ENCODE measurements around the gene ICOS.

Gene ICOS

DNA sequence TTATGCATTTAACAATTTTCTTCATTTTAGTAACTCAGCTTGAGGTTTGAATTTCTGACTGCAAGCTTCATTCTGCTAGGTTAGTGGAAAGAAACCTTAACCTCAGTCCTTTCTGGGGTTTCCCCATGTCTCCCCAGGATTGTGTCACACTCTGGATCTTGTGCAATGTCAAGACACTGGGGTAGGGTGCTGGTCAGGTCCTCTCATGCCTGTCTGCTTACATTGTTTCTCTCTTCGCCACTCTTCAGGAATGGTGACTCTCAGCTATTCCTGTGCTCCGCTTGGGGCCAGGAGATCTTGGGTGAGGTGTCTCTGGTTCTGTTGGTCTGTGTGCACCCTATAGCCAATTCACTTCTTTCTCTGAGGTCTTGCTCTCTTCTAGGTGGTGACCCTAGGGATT is 45.1 kb upstream of the ICOS start:
- no peak overlapping the region for H3K27ac ChIP-seq
- H3K4me2 ChIP-seq (ENCODE audit: low read length) = no peak overlapping the region
- no peaks in the 10 kb centered on the region for H3K79me2 ChIP-seq
- H2AFZ ChIP-seq = no peak overlapping the region
- H3K27me3 ChIP-seq (ENCODE audit: control insufficient read depth, insufficient read depth, low read length) = no peaks in the 10 kb centered on the region
- no peak overlapping the region for H3K4me3 ChIP-seq (ENCODE audit: low read depth, low read length)
- no peak overlapping the region for H3K9ac ChIP-seq
- no peaks in the 10 kb centered on the region for H3K36me3 ChIP-seq (ENCODE audit: control insufficient read depth, insufficient read depth, low read length)
- no peaks in the 10 kb centered on the region for H3K4me1 ChIP-seq
- H3K9me3 ChIP-seq (ENCODE audit: control insufficient read depth, low read length) = no peaks in the 10 kb centered on the region
- no peak for TF ChIP-seq CTCF (IDR thresholded peaks at IDR 0.05)

DNA sequence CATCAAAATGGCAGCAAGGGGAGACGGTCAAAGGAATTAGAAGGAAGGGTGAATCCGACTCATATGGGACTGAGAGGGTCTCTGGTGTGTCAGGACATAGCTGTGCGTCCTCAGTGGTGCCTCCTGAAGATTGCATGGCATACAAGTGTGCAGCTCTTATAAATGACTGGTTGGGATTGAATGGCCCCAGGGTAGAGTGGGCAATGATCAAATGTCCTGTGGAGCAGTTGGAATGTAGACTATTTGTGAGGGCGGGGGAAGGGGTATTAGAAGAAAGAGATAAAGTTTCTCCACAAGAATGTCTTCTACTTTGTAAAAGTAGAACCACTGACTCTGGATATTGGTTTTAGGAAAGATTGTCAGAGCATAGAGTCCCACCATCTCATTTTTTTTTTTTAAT is 44.4 kb upstream of the ICOS start:
- no peak overlapping the region for H3K9ac ChIP-seq
- H3K4me2 ChIP-seq (ENCODE audit: low read length) = no peak overlapping the region
- no peaks in the 10 kb centered on the region for H3K79me2 ChIP-seq
- H3K9me3 ChIP-seq (ENCODE audit: control insufficient read depth, low read length) = no peaks in the 10 kb centered on the region
- no peaks in the 10 kb centered on the region for H3K36me3 ChIP-seq (ENCODE audit: control insufficient read depth, insufficient read depth, low read length)
- H3K4me1 ChIP-seq = no peaks in the 10 kb centered on the region
- H2AFZ ChIP-seq = no peak overlapping the region
- H3K27me3 ChIP-seq (ENCODE audit: control insufficient read depth, insufficient read depth, low read length) = no peaks in the 10 kb centered on the region
- no peak for TF ChIP-seq CTCF (IDR thresholded peaks at IDR 0.05)
- H3K27ac ChIP-seq = no peak overlapping the region
- H3K4me3 ChIP-seq (ENCODE audit: low read depth, low read length) = no peak overlapping the region

- Histone ChIP-seq H2AFZ (no peak overlapping the region), H3K4me1 (no peaks in the 10 kb centered on the region), H3K27ac (no peak overlapping the region), H3K36me3 (ENCODE audit: control insufficient read depth, insufficient read depth, low read length) (no peaks in the 10 kb centered on the region), H3K79me2 (no peaks in the 10 kb centered on the region), H3K4me3 (ENCODE audit: low read depth, low read length) (no peak overlapping the region), H3K27me3 (ENCODE audit: control insufficient read depth, insufficient read depth, low read length) (no peaks in the 10 kb centered on the region), H3K9me3 (ENCODE audit: control insufficient read depth, low read length) (no peaks in the 10 kb centered on the region), H3K9ac (no peak overlapping the region), H3K4me2 (ENCODE audit: low read length) (no peak overlapping the region)
- no peak for TF ChIP-seq CTCF (IDR thresholded peaks at IDR 0.05)
Observed at GRCh38 chr2:203893401-203893800, 43.2 kb upstream of the ICOS start.

- Histone ChIP-seq H3K9ac (no peak overlapping the region), H3K4me2 (ENCODE audit: low read length) (no peak overlapping the region), H2AFZ (no peak overlapping the region), H3K9me3 (ENCODE audit: control insufficient read depth, low read length) (no peaks in the 10 kb centered on the region), H3K27ac (no peak overlapping the region), H3K27me3 (ENCODE audit: control insufficient read depth, insufficient read depth, low read length) (no peaks in the 10 kb centered on the region), H3K79me2 (no peaks in the 10 kb centered on the region), H3K4me3 (ENCODE audit: low read depth, low read length) (no peak overlapping the region), H3K4me1 (no peaks in the 10 kb centered on the region), H3K36me3 (ENCODE audit: control insufficient read depth, insufficient read depth, low read length) (no peaks in the 10 kb centered on the region)
- no peak for TF ChIP-seq CTCF (IDR thresholded peaks at IDR 0.05)
Observed at GRCh38 chr2:203893840-203894239, 42.7 kb upstream of the ICOS start.

GRCh38 chr2:203894262-203894661 is 42.3 kb upstream of the ICOS start:
- Histone ChIP-seq H3K4me3 (ENCODE audit: low read depth, low read length) (no peak overlapping the region), H3K27ac (no peak overlapping the region), H3K27me3 (ENCODE audit: control insufficient read depth, insufficient read depth, low read length) (no peaks in the 10 kb centered on the region), H3K4me2 (ENCODE audit: low read length) (no peak overlapping the region), H3K9me3 (ENCODE audit: control insufficient read depth, low read length) (no peaks in the 10 kb centered on the region), H3K36me3 (ENCODE audit: control insufficient read depth, insufficient read depth, low read length) (no peaks in the 10 kb centered on the region), H3K9ac (no peak overlapping the region), H3K79me2 (no peaks in the 10 kb centered on the region), H3K4me1 (no peaks in the 10 kb centered on the region), H2AFZ (no peak overlapping the region)
- TF ChIP-seq CTCF (IDR thresholded peaks at IDR 0.05) = no peak
